Endothelial cell of umbilical vein (primary cell): ENCODE data around the gene GRM4.

Experiments used
- EZH2 ChIP-seq: IDR thresholded peaks from 2 replicates; pipeline ENCODE4 v1.6.1; 2012; ENCODE audit warnings: borderline replicate concordance, low read depth, mild to moderate bottlenecking, moderate library complexity, low read length, inconsistent platforms; ENCODE audit not compliant: severe bottlenecking
- FOS ChIP-seq: IDR thresholded peaks from 2 replicates; pipeline ENCODE4 v1.6.1; 2011; ENCODE audit warnings: mild to moderate bottlenecking, low read length, moderate library complexity, borderline replicate concordance; ENCODE audit not compliant: insufficient read depth
- JUN ChIP-seq: IDR thresholded peaks from 2 replicates; pipeline ENCODE4 v1.6.1; 2011; ENCODE audit warnings: borderline replicate concordance, low read depth; ENCODE audit not compliant: insufficient read length, insufficient read depth
- POLR2A ChIP-seq: IDR thresholded peaks from 2 replicates; pipeline ENCODE4 v1.6.1; 2012; ENCODE audit warnings: low read depth, mild to moderate bottlenecking, control low read depth, low read length
- POLR2AphosphoS5 ChIP-seq: IDR thresholded peaks from 2 replicates; pipeline ENCODE4 v1.6.1; 2012; ENCODE audit warnings: low read depth, mild to moderate bottlenecking, control low read depth, low read length, moderate library complexity; ENCODE audit not compliant: insufficient read depth
- TF ChIP-seq, protein P1 (sequence below), 2 donors: IDR thresholded peaks; 1 replicate in 1 of 2; 2 replicates in 1 of 2; pipeline ENCODE4 v1.5.1; 2011; ENCODE audit warnings: low read length in 2 of 2, mild to moderate bottlenecking in 2 of 2, moderate library complexity in 2 of 2, control low read depth in 1 of 2, inconsistent platforms in 1 of 2, low read depth in 1 of 2; ENCODE audit not compliant: insufficient read depth in 1 of 2; ENCODE audit errors: extremely low read depth in 1 of 2

DNA sequence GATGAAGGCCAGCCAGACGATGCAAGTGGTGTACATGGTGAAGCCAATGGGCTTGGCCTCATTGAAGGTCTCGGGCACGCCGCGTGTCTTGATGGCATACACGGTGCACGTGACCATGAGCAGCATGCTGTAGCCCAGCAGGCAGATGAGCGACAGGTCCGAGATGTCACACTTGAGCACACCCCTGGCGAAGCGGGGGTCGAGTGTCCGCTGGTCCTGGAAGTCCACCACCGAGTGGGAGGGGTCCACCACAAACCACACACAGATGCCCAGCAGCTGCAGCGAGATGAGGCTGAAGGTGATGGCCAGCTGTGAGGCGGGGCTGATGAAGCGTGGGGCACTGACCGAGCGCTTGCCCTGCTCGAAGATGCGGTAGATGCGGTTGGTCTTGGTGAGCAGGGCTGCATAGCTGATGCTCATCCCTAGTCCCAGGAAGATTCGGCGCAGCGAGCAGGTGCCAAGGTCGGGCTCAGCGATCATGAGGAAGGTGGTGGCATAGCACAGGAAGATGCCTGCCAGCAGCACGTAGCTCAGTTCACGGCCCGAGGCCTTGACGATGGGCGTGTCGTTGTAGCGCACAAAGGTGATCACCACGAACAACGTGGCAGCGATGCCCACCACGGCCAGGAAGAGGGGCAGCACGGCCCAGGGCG lies 110.1 kb downstream of the GRM4 start:
- TF ChIP-seq POLR2A (no peak), FOS (no peak), JUN (no peak), POLR2AphosphoS5 (no peak), EZH2 (no peak)
- TF ChIP-seq, protein P1, sequence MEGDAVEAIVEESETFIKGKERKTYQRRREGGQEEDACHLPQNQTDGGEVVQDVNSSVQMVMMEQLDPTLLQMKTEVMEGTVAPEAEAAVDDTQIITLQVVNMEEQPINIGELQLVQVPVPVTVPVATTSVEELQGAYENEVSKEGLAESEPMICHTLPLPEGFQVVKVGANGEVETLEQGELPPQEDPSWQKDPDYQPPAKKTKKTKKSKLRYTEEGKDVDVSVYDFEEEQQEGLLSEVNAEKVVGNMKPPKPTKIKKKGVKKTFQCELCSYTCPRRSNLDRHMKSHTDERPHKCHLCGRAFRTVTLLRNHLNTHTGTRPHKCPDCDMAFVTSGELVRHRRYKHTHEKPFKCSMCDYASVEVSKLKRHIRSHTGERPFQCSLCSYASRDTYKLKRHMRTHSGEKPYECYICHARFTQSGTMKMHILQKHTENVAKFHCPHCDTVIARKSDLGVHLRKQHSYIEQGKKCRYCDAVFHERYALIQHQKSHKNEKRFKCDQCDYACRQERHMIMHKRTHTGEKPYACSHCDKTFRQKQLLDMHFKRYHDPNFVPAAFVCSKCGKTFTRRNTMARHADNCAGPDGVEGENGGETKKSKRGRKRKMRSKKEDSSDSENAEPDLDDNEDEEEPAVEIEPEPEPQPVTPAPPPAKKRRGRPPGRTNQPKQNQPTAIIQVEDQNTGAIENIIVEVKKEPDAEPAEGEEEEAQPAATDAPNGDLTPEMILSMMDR (IDR thresholded peaks at IDR 0.05; ENCODE audit: extremely low read depth in 1 of 2, insufficient read depth in 1 of 2, low read depth in 1 of 2, low read length in 2 of 2), result no peak
